ENCODE results near the gene PDE4B. TPM values are rescaled to one million over a fixed set of nuclear protein-coding genes. Genes with fewer than 3 reads are reported as not detected.

The PDE4B gene
- polyA plus RNA-seq, 1 donor, result 9.3 TPM

- no peaks in the 10 kb centered on the region for H3K36me3 ChIP-seq (ENCODE audit: control insufficient read depth, insufficient read depth, low read length)
- H3K4me3 ChIP-seq (ENCODE audit: low read length), result no peak overlapping the region
- H3K27me3 ChIP-seq (ENCODE audit: control insufficient read depth, insufficient read depth, low read length), result peaks cover under 1% of the 10 kb centered on the region
- no peaks in the 10 kb centered on the region for H3K9me3 ChIP-seq (ENCODE audit: control insufficient read depth, low read depth, low read length)
- 94% methylated on average over 2 of the region's 3 CpGs for WGBS (ENCODE audit: insufficient coverage, low lambda C conversion rate)
- H3K27ac ChIP-seq (ENCODE audit: low read length), result no peak overlapping the region
- no peak for DNase-seq
- H3K4me1 ChIP-seq (ENCODE audit: control insufficient read depth, insufficient read depth, low read length), result no peaks in the 10 kb centered on the region
Measured at GRCh38 chr1:66349242-66349641, 556.5 kb downstream of the PDE4B start.

- Histone ChIP-seq H3K4me3 (ENCODE audit: low read length) (no peak overlapping the region), H3K27me3 (ENCODE audit: control insufficient read depth, insufficient read depth, low read length) (peaks cover 4% of the 10 kb centered on the region), H3K9me3 (ENCODE audit: control insufficient read depth, low read depth, low read length) (no peaks in the 10 kb centered on the region), H3K4me1 (ENCODE audit: control insufficient read depth, insufficient read depth, low read length) (no peaks in the 10 kb centered on the region), H3K36me3 (ENCODE audit: control insufficient read depth, insufficient read depth, low read length) (no peaks in the 10 kb centered on the region), H3K27ac (ENCODE audit: low read length) (peak overlapping the region; percentile 10)
- 81% methylated on average over 2 of the region's 6 CpGs for WGBS (ENCODE audit: insufficient coverage, low lambda C conversion rate)
- no peak for DNase-seq
Measured at GRCh38 chr1:66350001-66350547, 557.4 kb downstream of the PDE4B start.

GRCh38 chr1:66351478-66351877 lies 558.8 kb downstream of the PDE4B start:
- H3K4me3 ChIP-seq (ENCODE audit: low read length), result no peak overlapping the region
- no peaks in the 10 kb centered on the region for H3K4me1 ChIP-seq (ENCODE audit: control insufficient read depth, insufficient read depth, low read length)
- H3K36me3 ChIP-seq (ENCODE audit: control insufficient read depth, insufficient read depth, low read length), result no peaks in the 10 kb centered on the region
- no peak overlapping the region for H3K27ac ChIP-seq (ENCODE audit: low read length)
- H3K9me3 ChIP-seq (ENCODE audit: control insufficient read depth, low read depth, low read length), result no peaks in the 10 kb centered on the region
- DNase-seq, result no peak
- H3K27me3 ChIP-seq (ENCODE audit: control insufficient read depth, insufficient read depth, low read length), result peaks cover 4% of the 10 kb centered on the region

GRCh38 chr1:66351913-66352312 lies 559.2 kb downstream of the PDE4B start:
- no peak for DNase-seq

GRCh38 chr1:66352792-66353191 lies 560.1 kb downstream of the PDE4B start:
- no peak overlapping the region for H3K27ac ChIP-seq (ENCODE audit: low read length)
- H3K4me3 ChIP-seq (ENCODE audit: low read length), result no peak overlapping the region
- H3K4me1 ChIP-seq (ENCODE audit: control insufficient read depth, insufficient read depth, low read length), result no peaks in the 10 kb centered on the region
- 100% methylated on average over 1 of the region's 2 CpGs for WGBS (ENCODE audit: insufficient coverage, low lambda C conversion rate)
- peaks cover 4% of the 10 kb centered on the region for H3K27me3 ChIP-seq (ENCODE audit: control insufficient read depth, insufficient read depth, low read length)
- no peak for DNase-seq
- no peaks in the 10 kb centered on the region for H3K9me3 ChIP-seq (ENCODE audit: control insufficient read depth, low read depth, low read length)
- no peaks in the 10 kb centered on the region for H3K36me3 ChIP-seq (ENCODE audit: control insufficient read depth, insufficient read depth, low read length)

More at GRCh38 chr1:66351913-66352312, 559.2 kb downstream of the PDE4B start:
- Histone ChIP-seq H3K27me3 (ENCODE audit: control insufficient read depth, insufficient read depth, low read length) (peaks cover 4% of the 10 kb centered on the region), H3K27ac (ENCODE audit: low read length) (no peak overlapping the region), H3K4me1 (ENCODE audit: control insufficient read depth, insufficient read depth, low read length) (no peaks in the 10 kb centered on the region), H3K9me3 (ENCODE audit: control insufficient read depth, low read depth, low read length) (no peaks in the 10 kb centered on the region), H3K36me3 (ENCODE audit: control insufficient read depth, insufficient read depth, low read length) (no peaks in the 10 kb centered on the region), H3K4me3 (ENCODE audit: low read length) (no peak overlapping the region)
- WGBS (ENCODE audit: insufficient coverage, low lambda C conversion rate), result no CpG with 5 or more reads among the region's 3 CpGs

GRCh38 chr1:66353257-66353656 lies 560.6 kb downstream of the PDE4B start:
- H3K4me1 ChIP-seq (ENCODE audit: control insufficient read depth, insufficient read depth, low read length), result no peaks in the 10 kb centered on the region
- no peak for DNase-seq
- peaks cover 4% of the 10 kb centered on the region for H3K27me3 ChIP-seq (ENCODE audit: control insufficient read depth, insufficient read depth, low read length)
- no peaks in the 10 kb centered on the region for H3K9me3 ChIP-seq (ENCODE audit: control insufficient read depth, low read depth, low read length)
- no peaks in the 10 kb centered on the region for H3K36me3 ChIP-seq (ENCODE audit: control insufficient read depth, insufficient read depth, low read length)
- H3K4me3 ChIP-seq (ENCODE audit: low read length), result no peak overlapping the region
- no peak overlapping the region for H3K27ac ChIP-seq (ENCODE audit: low read length)
- WGBS (ENCODE audit: insufficient coverage, low lambda C conversion rate), result 83% methylated on average over 1 of the region's 5 CpGs

GRCh38 chr1:66354311-66355201 lies 561.9 kb downstream of the PDE4B start:
- Histone ChIP-seq H3K4me1 (ENCODE audit: control insufficient read depth, insufficient read depth, low read length) (no peaks in the 10 kb centered on the region), H3K27me3 (ENCODE audit: control insufficient read depth, insufficient read depth, low read length) (peaks cover 4% of the 10 kb centered on the region), H3K36me3 (ENCODE audit: control insufficient read depth, insufficient read depth, low read length) (no peaks in the 10 kb centered on the region), H3K9me3 (ENCODE audit: control insufficient read depth, low read depth, low read length) (no peaks in the 10 kb centered on the region), H3K27ac (ENCODE audit: low read length) (no peak overlapping the region), H3K4me3 (ENCODE audit: low read length) (no peak overlapping the region)
- no peak for DNase-seq
- no CpG with 5 or more reads among the region's 5 CpGs for WGBS (ENCODE audit: insufficient coverage, low lambda C conversion rate)

GRCh38 chr1:66355756-66356155 lies 563.1 kb downstream of the PDE4B start:
- no CpG with 5 or more reads among the region's 1 CpG for WGBS (ENCODE audit: insufficient coverage, low lambda C conversion rate)
- peaks cover 4% of the 10 kb centered on the region for H3K27me3 ChIP-seq (ENCODE audit: control insufficient read depth, insufficient read depth, low read length)
- no peak for DNase-seq
- H3K36me3 ChIP-seq (ENCODE audit: control insufficient read depth, insufficient read depth, low read length), result no peaks in the 10 kb centered on the region
- H3K9me3 ChIP-seq (ENCODE audit: control insufficient read depth, low read depth, low read length), result no peaks in the 10 kb centered on the region
- H3K4me1 ChIP-seq (ENCODE audit: control insufficient read depth, insufficient read depth, low read length), result no peaks in the 10 kb centered on the region
- H3K27ac ChIP-seq (ENCODE audit: low read length), result no peak overlapping the region
- no peak overlapping the region for H3K4me3 ChIP-seq (ENCODE audit: low read length)

- H3K4me1 ChIP-seq (ENCODE audit: control insufficient read depth, insufficient read depth, low read length), result no peaks in the 10 kb centered on the region
- H3K9me3 ChIP-seq (ENCODE audit: control insufficient read depth, low read depth, low read length), result no peaks in the 10 kb centered on the region
- DNase-seq, result no peak
- WGBS (ENCODE audit: insufficient coverage, low lambda C conversion rate), result no CpG with 5 or more reads among the region's 2 CpGs
- H3K36me3 ChIP-seq (ENCODE audit: control insufficient read depth, insufficient read depth, low read length), result no peaks in the 10 kb centered on the region
- no peak overlapping the region for H3K27ac ChIP-seq (ENCODE audit: low read length)
- peaks cover 4% of the 10 kb centered on the region for H3K27me3 ChIP-seq (ENCODE audit: control insufficient read depth, insufficient read depth, low read length)
- H3K4me3 ChIP-seq (ENCODE audit: low read length), result no peak overlapping the region
Measured at GRCh38 chr1:66356605-66357004, 563.9 kb downstream of the PDE4B start.

GRCh38 chr1:66357021-66357420 lies 564.3 kb downstream of the PDE4B start:
- DNase-seq, result no peak
- H3K4me1 ChIP-seq (ENCODE audit: control insufficient read depth, insufficient read depth, low read length), result no peaks in the 10 kb centered on the region
- H3K36me3 ChIP-seq (ENCODE audit: control insufficient read depth, insufficient read depth, low read length), result no peaks in the 10 kb centered on the region
- WGBS (ENCODE audit: insufficient coverage, low lambda C conversion rate), result 63% methylated on average over 2 of the region's 4 CpGs
- no peak overlapping the region for H3K27ac ChIP-seq (ENCODE audit: low read length)
- H3K9me3 ChIP-seq (ENCODE audit: control insufficient read depth, low read depth, low read length), result no peaks in the 10 kb centered on the region
- no peak overlapping the region for H3K4me3 ChIP-seq (ENCODE audit: low read length)
- H3K27me3 ChIP-seq (ENCODE audit: control insufficient read depth, insufficient read depth, low read length), result peaks cover 4% of the 10 kb centered on the region
